ENCODE measurements around the gene BRD3.
"Not testable (repeated sequence)": the region's sequence is repeated elsewhere in the genome, so short reads cannot be mapped to it uniquely, and the experiment has no call there.

The BRD3 gene

DNA sequence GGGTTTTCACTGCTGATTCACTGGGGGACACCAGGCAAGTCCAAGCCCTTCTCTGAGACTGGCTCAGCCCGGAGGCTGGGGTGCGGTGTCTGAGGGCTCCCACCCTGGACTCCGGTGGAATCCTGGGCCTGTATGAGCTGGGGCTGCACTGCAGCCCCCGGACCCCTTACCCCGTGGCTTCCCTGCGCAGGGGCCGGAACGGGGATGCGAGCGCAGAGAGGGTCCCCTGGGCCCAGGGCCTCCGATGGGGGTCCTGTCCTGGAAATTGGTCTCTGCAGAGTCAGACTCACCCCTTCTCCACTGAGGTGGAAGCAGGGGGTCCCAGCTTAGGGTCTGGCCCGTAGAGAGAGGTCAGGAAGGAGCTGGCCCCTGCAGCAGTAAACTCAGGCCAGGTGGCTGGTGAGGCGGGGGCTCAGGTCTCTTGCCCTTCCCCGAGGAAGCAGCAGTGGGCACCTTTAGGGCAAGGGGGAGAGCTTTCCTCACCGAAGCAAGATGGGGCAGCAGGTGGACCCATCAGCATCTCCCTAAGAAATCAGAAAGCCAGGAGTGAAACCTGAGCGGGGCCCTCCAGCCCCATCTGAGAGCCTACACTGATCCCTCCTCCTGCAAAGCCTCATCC, 74.1 kb downstream of the BRD3 start:
- no peak for DNase-seq (ENCODE audit: low read depth in 3 of 3)

DNA sequence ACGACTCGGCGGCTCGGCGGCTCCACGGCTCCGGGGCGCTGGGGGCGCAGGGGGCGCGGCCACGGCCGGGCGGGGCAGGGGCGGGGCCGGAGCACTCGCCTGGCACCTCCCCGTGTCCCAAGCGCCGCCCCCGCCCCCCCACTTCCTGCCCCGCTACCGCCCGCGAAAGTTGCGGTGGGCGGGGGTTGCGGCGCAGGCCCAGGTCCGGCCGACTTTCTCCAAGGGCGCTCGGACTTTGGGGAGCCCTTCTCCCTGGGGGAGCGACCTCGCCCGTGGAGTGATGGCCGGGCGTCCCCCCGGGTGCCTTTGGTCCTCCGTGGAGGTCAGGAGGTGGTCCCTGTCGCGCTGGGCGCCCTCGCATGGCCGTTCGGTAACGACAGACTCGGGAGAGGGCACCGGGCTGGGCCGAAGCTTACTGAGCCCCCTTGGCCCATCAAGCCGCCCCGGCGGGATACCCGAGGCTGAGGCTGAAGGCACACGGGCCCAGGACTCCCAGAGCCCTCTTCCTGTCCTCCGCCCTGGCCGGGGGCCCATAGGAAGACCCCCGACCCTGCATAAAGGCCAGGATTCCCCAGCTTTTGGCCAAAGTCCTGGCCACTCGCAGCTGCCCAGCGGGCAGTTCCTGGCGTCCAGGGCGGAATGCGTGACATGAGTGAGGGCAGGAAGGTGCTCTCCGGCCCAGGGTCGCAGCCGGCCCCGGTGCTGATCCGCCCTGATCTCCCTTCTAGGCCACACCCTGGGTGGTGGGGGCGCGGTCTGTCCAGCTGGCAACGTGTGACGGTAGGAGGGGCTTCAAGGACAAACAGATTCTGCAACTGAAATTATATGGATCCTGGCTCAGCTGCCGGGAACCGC, 74.8 kb downstream of the BRD3 start:
- peak; percentile 50 to 77 (median 57) for DNase-seq (ENCODE audit: low read depth in 3 of 3)

DNA sequence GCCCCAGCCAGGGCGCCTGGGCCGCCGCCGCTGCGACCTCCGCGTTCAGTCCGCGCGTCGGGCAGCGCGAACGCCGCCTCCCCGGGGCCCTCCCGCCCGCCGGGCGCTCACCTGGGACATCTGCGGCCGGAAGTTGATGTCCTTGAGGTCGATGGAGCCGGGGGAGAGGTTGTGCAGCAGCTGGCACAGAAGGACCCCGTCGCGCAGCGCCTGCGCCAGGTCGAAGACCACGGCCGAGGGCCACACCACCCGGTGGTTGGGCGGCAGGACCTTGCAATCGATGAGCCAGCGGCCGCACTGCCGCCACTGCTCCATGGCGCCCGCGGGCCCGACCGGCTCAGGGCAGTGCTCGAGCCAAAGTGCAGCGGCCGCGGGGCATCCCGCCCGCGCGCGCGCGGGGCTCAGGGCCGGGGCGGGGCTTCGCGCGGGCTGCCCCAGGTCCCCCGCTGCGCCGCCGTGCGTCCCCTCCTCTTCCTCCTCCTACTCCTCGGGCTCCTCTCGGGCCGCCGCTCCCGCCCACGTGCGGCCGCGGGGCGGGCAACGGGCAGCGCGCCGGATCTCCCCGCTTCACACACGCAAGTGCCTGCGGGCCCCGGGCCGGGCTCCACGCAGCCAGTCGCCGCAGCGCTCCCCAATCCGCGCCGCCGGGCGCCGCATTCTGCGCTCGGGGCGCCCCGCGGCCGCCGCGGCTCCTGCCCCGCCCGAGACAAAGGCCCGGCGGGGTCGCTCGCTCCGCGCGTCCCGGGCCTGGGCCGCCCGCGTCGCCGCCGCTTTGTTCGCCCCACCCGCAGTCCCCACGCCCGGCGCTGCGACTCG, 75.7 kb downstream of the BRD3 start, which contains the start of gene VAV2:
Gene VAV2, minus strand, starts transcription at position 361 of the 816 bp plus-strand sequence. Its CDS starts 46 bp downstream, at position 315.
- peak in 1 of 3 experiments; percentile 63 for DNase-seq (ENCODE audit: low read depth in 3 of 3)

DNA sequence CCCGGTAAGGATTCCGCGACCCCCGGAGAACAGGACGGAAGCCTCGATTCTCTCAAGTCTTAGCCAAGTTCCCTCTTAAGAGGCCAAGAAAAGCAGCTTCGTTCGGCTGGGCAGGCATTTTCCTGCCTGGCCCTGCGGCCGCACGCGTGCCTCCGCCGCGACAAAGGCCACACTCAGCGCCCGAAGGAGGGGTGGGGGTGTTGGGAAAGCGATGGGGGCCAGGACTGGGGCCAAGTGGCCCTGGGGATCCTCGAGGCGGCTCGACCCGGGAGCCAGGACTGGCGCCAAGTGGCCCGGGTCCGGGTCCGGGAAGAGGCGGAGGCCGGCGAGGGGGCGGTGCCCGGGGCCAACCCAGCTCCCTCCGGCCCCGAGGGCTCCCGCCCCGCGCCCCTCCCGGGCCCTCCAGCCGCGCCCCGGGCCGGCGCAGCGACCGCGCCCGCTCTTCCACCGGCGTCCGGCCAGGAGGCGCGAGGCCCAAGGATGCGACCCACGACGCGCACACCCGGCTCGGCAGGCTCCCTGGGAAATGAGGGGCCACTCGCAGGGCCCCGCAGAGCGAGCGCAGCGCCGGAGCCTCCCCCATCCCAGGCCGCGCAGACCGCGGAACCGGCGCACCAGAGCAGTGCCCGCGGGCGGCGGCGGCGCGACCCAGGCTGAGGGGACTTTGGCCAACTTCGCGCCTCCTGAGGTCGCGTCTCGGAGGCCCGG, 76.5 kb downstream of the BRD3 start:
- DNase-seq (ENCODE audit: low read depth in 3 of 3) = no peak

DNA sequence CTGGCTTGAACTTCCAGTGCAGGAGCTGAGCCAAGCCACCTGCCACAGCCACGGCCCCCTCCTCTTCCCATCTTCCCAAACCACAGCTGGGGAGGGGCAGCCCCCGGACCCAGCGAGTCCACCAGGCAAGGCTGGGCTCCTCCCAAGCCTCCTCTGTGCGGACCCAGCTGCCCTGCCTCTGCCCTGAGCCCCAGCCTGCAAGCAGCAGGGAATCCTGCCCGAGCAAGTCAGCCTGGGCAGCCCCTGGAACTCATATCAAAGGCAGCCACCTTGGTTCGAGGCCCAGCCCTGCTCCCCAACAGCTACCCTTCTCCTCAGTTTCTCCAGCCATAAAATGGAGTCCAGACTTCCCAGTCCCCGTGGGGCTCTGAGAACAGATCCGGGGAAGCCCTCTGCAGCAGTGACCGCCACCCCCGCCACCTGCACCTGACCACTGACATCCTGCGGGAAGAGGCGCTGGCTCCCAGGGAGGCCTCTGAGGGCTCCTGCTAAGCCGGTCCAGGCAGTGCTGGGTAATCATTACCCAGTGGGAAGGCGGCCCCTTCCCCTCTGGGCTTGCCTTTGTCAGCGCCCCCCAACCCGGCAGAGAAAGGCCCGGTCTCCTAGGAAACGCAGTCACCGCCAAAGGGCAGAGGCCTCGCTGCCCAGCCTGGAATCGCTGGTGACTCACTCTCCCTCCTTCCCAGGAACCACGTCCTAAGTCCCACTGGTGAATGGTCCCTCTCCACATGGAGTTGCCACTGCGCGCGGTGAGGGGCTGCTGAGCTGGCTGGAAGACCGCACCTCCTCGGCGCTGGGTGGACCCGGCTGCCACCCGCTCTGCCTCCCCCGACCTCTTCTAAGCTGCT, 77.2 kb downstream of the BRD3 start:
- no peak for DNase-seq (ENCODE audit: low read depth in 3 of 3)

DNA sequence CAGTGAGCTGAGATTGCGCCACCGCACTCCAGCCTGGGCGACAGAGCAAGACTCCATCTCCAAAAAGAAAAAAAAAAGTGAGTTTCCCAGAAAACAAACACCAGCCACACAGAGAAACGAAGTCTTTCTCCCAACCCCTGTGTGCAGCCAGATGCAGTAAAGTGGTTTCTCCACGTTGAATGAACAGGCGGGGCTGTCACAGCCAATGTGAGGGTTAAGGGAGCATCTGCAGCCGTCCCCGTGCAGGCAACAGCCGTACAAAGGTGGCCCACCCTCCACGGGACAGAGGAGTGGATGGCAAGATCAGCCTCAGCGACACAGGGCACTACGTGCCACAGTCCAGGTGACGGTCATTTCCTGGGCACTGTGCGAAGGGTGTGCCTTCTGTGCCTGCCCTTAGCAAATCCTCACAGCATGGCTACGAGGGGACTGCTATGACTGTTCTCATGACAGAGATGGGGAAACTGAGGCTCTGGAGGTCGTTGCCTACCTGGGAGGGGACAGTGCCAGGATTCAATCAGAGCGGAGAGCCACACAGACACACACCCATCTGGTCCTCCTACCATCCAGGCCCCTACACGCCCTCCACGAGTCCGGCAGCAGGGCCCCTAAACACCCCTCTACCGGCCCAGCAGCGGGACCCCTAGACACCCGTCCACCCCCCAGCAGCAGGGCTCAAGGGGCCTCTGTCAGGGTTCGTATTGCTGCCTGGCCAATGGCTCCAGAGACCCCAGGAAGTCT, 78.0 kb downstream of the BRD3 start:
- DNase-seq (ENCODE audit: low read depth in 3 of 3) = no peak

DNA sequence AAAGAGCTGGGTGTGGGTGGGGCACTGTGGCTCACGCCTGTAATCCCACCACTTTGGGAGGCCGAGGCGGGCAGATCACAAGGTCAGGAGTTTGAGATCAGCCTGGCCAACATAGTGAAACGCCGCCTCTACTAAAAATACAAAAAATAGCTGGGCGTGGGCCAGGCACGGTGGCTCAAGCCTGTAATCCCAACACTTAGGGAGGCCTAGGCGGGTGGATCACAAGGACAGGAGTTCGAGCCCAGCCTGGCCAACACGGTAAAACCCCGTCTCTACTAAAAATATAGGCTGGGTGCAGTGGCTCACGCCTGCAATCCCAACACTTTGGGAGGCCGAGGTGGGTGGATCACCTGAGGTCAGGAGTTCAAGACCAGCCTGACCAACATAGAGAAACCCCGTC, 79.1 kb downstream of the BRD3 start:
- DNase-seq (ENCODE audit: low read depth in 3 of 3) = not testable (repeated sequence)

DNA sequence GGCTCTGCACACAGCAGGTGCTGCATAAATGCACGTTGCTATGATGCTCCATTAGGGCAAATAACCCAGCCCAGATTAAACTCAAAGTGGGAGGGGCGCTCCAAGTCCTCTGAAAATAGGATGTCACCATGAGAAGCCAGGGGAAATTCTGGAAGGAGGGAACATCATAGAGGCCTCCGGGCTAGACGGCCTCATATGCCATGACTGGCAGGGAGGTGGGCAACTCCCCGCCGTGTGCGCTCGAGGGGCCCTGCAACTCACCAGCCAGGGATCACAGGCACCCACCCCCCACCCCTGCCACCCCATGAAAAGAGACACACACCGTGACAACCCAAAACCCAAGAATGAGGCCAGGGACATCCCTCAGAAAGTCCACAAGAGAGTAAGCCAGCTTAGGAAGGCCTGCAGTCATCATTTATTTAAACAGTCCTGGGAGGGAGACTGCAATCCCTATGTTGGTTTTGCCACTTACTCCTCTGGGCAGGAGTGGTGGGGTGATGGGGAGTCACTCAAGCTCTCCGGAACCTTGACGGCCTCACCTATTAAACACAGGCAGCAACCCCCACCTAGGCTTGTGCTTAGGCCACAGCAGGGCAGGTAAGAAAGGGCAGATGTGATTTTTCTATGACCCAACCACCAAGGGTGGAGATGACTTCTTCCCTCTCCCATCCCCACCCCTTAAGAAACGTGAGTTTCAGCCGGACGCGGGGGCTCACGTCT, 79.7 kb downstream of the BRD3 start:
- DNase-seq (ENCODE audit: low read depth in 3 of 3) = no peak

DNA sequence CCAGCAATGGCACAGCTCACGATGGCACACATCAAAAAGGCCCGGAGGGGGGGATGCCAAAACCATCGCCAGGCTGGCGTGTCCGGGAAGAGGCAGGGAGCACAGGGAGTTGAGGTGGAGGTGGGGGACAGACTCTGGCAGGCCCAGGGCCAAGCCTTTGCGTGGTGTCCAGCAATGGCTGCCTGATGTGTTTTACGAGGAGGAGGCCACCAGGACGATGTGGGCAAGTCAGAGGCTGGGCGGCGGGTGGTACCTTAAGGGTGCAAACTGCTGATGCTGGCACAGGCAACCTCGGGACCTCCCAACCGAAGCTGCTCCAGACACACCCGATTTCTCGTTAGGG, 80.4 kb downstream of the BRD3 start:
- DNase-seq (ENCODE audit: low read depth in 3 of 3) = no peak

DNA sequence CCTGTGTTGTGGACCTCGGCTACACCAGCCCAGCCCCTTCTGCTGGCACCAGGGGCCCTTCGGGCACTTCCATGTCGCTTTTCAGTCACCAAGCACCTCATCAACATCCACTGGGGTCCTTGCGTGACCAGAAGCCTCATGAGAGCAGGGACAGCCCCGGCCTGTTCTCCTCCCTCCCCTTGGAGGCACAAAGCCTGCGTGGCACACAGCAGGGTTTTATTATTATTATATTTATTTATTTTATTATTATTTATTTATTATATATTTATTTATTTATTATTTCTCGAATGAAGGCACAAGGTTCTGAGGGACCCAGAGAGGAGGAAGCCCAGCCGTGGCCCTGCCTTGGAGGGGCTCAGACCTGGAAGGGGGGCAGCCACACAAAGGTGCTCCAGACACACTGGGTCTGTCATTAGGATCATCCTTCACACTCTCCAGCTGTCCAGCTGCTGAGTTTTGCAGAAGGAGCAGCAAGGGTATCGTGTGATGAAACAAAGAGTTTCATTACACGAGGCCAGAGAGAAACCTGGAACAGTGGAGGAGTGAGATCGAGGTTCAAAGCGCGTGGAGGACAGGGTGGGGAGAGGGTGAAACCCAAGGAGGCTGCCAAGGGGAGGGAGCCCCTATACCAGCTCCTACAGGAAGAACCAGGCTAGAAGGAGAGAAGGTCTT, 80.9 kb downstream of the BRD3 start:
- no peak for DNase-seq (ENCODE audit: low read depth in 3 of 3)

DNA sequence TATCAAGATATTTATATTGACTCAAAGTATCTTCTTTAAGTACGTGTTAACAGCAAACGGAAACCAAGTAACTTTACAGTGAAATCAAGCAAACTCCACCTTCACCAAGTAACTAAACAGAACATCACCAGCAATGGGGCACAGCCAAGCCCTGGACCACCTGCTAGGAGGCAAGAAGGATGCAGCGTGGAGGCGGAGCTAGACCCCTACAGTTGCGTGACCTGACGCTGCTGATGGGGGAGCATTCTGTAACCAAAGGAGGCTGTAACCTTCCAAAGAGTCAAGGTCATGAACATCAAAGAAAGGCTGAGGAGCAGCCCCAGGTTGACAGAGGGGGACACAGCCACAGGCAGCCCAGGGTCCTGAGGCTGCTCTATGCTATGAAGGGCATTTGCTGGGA, 81.8 kb downstream of the BRD3 start:
- DNase-seq (ENCODE audit: low read depth in 3 of 3) = no peak

DNA sequence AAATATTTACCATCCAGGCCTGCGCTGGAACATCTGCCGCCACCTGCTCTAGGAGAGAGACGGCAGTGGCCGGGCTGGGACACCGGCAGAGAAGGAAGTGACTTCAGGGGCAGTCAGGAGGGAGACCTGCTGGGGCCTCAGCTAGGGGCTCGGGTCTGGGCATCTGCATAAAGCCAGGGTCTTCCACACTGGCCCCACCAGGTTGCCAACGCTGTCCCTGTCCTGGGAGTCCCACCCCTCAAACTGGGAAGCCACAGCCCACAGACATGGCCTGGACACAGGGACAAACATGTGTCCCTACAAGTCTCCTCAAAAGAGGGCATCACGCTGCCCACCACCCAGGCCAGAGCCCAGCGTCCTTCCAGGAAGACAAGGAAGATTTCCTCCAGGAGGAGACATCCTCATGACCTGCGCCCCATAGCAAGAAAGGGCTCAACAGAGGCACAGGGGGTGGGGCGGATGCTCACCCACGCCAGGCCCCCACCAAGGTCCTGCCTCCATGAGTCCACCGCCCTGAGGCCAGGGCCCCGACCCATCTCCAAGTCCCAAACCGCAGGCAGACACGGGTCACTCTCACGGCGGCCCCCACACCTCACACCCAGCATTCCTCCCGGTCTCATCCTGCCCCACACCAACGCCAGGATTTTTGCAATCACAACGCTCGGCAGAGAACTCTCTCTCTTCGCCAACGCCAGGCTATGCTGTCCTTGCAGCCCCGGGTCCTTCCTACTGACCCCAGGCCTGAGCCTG, 84.7 kb downstream of the BRD3 start:
- no peak for DNase-seq (ENCODE audit: low read depth in 3 of 3)

DNA sequence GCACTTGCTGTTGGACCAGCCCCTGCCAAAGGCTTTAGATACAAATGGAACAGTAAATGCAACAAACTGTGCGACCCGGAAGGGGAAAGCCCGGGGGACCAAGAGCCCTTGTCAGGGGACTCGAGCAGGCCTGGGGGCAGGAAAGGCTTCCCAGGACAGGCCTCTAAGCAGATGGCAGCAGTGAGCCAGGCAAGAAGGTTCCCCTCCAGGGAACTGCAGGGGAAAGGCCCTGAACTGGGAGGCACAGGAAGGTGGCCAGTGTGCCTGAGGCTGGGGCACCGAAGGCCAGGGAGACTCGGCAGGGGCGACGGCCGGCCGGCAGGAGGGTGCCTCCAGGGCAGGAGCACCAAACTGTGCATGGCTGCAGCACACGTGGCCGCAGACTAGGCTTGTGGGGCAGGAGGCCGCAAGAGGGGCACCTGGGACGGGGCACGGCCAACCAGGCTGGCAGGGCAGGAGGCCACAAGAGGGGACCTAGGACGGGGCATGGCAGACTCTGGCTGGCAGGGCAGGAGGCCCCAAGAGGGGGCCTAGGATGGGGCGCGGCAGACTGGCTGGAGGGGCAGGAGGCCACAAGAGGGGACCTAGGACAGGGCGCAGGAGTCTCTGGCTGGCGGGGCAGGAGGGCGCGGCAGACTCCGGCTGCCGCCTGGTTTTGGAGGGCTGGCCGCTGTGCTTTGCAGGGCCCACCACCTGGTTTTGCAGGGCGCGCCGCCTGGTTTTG, 85.7 kb downstream of the BRD3 start:
- DNase-seq (ENCODE audit: low read depth in 3 of 3) = no peak

DNA sequence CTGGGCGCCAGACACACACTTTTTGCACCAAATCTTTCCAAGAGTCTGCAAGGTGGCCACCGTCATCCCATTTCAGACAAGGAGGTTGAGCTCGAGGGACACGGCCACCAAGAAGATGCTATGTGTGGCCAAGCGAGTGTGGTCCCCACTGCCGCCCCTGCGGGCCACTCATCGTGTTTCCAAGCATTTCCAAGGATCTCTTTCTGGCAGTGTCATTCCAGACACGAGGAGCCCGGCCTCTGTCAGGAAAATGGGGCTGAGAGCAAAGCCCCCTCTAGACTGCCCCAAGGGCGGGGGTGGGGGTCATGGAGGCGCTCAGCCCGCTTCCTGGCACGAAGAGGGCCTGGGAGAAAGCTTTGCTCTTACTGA, 86.3 kb downstream of the BRD3 start:
- no peak for DNase-seq (ENCODE audit: low read depth in 3 of 3)

DNA sequence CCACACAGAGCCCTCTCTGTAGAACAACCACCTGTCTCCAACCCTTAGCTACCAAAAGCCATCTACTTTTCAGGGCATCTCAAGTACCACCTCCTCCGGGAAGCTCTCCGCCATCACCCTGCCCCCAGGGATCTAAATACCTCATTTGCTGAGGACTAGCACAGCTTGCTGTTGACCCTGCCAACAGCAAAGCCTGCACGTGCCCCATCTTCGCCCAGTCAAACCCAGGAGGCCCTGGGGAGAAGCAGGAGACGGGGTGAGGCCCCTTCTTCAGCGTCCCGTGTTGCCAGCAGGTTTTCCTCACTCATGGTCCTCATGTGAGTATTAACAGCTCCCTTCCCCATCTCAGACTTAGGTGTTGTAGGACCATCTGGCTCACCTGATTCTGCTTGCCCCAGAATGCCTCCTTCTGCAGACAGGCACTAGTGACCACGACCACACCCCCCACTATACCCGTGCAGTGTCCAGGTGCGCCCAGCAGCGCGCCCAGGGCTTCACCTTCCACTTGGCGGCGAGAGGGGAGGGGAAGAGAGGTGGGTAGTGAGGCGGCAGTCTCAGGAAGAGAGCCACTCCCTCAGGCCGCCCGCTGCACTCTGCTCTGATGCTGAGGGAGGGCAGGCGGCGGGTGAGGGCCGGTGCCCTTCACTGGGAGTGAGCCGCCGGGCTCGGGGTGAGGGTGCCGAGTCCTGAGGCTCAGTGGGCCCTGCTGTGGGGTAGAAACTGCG, 86.8 kb downstream of the BRD3 start:
- no peak for DNase-seq (ENCODE audit: low read depth in 3 of 3)

Measured in stimulated activated CD4-positive, alpha-beta T cell treated with anti-CD3 and anti-CD28 coated beads, TNF-alpha, amount 100 ng/mL, for 24 hours (primary cell).